Measurements from ENCODE around the gene TMEM94. TPM values are rescaled to one million over a fixed set of nuclear protein-coding genes. Genes with fewer than 3 reads are reported as not detected.

The TMEM94 gene
- total RNA-seq, 4 donors from 2014 or later: 31.0 to 50.3 (median 42.8) TPM

DNA sequence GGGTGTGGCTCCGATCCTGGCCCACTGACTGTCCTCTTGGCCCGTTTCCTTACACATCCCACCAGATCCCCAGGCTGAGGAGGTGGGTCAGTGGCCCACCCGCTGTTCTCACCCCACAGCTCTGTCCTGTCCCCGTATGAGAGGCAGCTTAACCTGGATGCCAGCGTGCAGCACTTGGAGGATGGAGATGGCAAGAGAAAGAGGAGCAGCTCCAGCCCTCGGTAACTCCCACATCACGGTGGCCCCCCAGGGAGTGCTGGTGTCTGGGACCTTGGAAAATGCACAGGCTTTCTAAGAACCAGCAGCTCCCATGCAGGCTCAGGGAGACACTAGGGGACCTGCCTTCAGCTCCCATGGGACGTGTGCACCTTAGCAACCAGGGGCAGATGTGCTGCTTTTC is 64.9 kb downstream of the TMEM94 start:
- WGBS, 2 donors (ENCODE audit: low coverage in 1 of 2): 80% methylated on average over 1 of the region's 8 CpGs; no CpG with 5 or more reads in 1 of the 2 donors
- Histone ChIP-seq H3K4me1 (peaks cover 0 to 39% (median 13%) of the 10 kb centered on the region in 3 donors), H3K4me3 (no peak overlapping the region), H3K36me3 (peaks cover 0 to 36% of the 10 kb centered on the region in 2 donors), H3K27ac (no peak overlapping the region), H3K27me3 (no peaks in the 10 kb centered on the region), H3K9me3 (no peaks in the 10 kb centered on the region)
- TF ChIP-seq EP300 (IDR thresholded peaks at IDR 0.05): no peak
- no peak for TF ChIP-seq POLR2A (IDR thresholded peaks at IDR 0.05)
- ATAC-seq: no peak

DNA sequence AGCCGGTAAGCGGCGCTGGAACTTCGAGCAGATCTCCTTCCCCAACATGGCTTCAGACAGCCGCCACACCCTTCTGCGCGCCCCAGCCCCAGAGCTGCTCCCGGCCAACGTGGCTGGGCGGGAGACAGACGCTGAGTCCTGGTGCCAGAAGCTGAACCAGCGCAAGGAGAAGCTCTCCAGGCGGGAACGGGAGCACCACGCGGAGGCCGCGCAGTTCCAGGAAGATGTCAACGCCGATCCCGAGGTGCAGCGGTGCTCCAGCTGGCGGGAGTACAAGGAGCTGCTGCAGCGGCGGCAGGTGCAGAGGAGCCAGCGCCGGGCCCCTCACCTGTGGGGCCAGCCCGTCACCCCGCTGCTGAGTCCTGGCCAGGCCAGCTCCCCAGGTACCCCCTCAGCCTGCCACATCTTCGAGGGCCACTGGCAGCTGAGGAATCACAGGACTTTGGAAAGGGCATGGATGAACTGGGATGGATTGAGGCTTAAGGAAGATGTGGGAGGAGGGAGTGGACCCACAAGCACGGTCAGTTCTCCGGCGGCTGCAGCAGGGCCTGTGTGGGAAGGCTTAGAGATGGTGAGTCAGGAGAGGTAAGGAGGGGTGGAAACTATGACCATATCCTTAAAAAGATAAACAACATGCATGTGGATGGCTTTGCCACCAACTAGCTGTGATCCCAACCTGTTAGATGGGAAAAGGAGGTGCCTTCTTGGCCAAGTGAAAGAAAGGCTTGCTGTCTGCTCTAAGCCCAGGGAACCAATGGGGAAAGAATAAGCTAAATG is 65.7 kb downstream of the TMEM94 start:
- Histone ChIP-seq H3K36me3 (peaks cover 0 to 36% of the 10 kb centered on the region in 2 donors), H3K27ac (no peak overlapping the region), H3K9me3 (no peaks in the 10 kb centered on the region), H3K27me3 (no peaks in the 10 kb centered on the region), H3K4me3 (no peak overlapping the region), H3K4me1 (peaks cover 0 to 39% (median 13%) of the 10 kb centered on the region in 3 donors)
- TF ChIP-seq POLR2AphosphoS5 (IDR thresholded peaks at IDR 0.05): no peak
- no peak for TF ChIP-seq EP300 (IDR thresholded peaks at IDR 0.05)
- TF ChIP-seq POLR2A (IDR thresholded peaks at IDR 0.05): no peak
- TF ChIP-seq, protein P1, sequence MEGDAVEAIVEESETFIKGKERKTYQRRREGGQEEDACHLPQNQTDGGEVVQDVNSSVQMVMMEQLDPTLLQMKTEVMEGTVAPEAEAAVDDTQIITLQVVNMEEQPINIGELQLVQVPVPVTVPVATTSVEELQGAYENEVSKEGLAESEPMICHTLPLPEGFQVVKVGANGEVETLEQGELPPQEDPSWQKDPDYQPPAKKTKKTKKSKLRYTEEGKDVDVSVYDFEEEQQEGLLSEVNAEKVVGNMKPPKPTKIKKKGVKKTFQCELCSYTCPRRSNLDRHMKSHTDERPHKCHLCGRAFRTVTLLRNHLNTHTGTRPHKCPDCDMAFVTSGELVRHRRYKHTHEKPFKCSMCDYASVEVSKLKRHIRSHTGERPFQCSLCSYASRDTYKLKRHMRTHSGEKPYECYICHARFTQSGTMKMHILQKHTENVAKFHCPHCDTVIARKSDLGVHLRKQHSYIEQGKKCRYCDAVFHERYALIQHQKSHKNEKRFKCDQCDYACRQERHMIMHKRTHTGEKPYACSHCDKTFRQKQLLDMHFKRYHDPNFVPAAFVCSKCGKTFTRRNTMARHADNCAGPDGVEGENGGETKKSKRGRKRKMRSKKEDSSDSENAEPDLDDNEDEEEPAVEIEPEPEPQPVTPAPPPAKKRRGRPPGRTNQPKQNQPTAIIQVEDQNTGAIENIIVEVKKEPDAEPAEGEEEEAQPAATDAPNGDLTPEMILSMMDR (IDR thresholded peaks at IDR 0.05): no peak
- WGBS, 2 donors (ENCODE audit: low coverage in 1 of 2): 63% methylated on average over 3 of the region's 33 CpGs; no CpG with 5 or more reads in 1 of the 2 donors
- no peak for ATAC-seq

DNA sequence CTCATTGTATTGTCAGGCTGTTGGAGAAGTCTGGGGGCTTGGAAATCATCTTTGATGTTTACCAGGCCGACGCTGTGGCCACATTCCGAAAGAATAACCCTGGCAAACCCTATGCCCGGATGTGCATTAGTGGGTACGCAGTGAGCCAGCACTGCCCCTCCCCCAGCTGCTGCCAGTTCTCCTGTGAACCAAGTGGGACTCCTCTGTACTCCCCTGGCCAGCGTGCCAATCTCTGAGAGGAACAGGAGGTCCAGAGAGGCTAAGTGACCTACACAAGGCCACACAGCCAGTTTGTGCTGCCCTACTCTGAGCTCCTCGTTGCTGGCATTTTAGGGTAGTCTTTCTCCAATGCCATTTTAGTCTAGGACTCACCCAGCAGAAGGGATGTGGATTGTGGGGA is 67.2 kb downstream of the TMEM94 start:
- H3K27me3 ChIP-seq: no peaks in the 10 kb centered on the region
- WGBS, 2 donors (ENCODE audit: low coverage in 1 of 2): 89% methylated on average over 6 of the region's 7 CpGs; no CpG with 5 or more reads in 1 of the 2 donors
- H3K9me3 ChIP-seq: no peaks in the 10 kb centered on the region
- ATAC-seq: no peak
- H3K27ac ChIP-seq: no peak overlapping the region
- no peak overlapping the region for H3K4me3 ChIP-seq
- TF ChIP-seq POLR2A (IDR thresholded peaks at IDR 0.05) (no peak), EP300 (IDR thresholded peaks at IDR 0.05) (no peak), POLR2AphosphoS5 (IDR thresholded peaks at IDR 0.05) (no peak)
- TF ChIP-seq, protein P1 (IDR thresholded peaks at IDR 0.05): no peak
- H3K4me1 ChIP-seq: peaks cover 0 to 26% (median 7%) of the 10 kb centered on the region in 3 donors
- H3K36me3 ChIP-seq: peaks cover 0 to 36% of the 10 kb centered on the region in 2 donors

DNA sequence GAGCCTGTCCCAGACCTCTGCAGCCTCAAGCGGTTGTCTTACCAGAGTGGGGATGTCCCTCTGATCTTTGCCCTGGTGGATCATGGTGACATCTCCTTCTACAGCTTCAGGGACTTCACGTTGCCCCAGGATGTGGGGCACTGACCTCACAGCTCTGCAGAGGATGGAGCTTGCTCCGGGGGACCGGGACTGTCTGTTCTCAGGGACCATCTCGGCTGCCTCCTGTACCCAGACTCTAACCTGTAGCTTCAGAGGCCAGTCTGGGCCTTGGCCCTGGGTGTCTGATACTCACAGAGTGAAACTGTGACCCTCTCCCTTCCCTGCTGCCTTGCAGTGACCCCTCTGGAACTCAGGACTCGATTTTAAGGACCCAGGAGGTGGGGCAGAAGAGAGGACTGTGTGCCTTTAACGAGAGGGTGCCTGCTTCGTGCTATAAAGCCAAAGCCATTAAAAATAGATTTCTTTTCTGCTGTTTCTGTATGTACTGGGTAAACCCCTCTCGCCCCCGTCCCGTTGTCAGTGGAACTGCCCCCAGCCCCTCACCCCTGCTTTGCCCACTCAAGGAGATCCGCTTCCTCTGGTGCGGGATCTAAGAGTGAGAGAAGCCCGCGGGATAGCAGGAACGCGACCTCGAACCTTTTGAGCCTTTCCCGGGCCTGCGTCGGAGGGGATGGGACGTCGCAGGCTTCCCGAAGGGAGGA is 68.0 kb downstream of the TMEM94 start:
- 0 to 21% methylated on average over 2 to 3 of the region's 24 CpGs for WGBS, 2 donors (ENCODE audit: low coverage in 1 of 2)
- TF ChIP-seq, protein P1 (IDR thresholded peaks at IDR 0.05): no peak
- TF ChIP-seq EP300 (IDR thresholded peaks at IDR 0.05): no peak
- no peak for TF ChIP-seq POLR2AphosphoS5 (IDR thresholded peaks at IDR 0.05)
- TF ChIP-seq POLR2A (IDR thresholded peaks at IDR 0.05): no peak
- Histone ChIP-seq H3K36me3 (peaks cover 0 to 29% of the 10 kb centered on the region in 2 donors), H3K9me3 (no peaks in the 10 kb centered on the region), H3K4me1 (peaks cover 0 to 26% (median 7%) of the 10 kb centered on the region in 3 donors), H3K27ac (peak overlapping the region in 3 of 4 donors; percentile 70 to 82 (median 79)), H3K27me3 (no peaks in the 10 kb centered on the region), H3K4me3 (peak overlapping the region; percentile 54 to 76)
- no peak for ATAC-seq

DNA sequence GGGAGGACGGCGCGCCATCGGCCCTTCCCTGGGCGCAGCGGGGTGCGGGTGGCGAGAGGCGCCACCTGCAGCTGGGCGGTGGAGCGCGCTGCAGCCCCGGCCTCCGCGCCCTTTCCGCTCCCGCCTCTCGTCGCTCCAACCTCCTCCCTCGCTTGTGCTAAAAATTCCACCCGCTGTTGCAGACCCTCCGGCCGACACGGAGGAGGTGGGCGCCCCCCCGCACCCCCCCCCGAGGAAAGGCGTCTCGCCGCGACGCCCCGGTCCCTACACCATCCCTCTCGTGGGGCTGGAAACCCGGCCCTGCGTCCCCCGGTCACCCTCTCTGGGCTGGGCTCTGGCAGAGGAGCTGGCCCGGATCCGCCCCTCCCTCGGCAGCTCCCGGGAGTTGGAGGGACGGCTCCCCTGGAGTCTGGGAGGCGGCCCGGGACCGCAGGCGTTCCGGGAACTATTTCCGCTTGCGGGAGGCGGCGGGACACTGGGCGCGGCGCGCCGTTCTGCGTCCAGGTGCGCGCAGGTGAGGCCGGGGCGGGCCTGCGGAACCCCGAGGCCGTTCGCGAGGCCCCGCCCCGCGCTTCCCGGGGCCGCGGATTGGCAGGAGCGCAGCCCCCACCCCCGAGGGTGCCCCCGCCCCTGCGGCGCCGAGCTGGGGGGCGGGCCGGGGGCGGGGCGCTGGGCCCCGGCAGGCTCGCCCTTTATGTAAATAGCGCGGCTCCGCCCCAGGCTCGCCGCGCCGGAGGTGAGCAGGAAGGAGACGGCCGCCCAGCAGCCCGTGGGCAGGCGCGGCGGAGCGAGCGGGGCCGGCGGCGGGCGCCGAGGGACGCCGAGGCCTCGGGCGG is 68.8 kb downstream of the TMEM94 start, which contains the start of gene LLGL2:
LLGL2 (plus strand) TSS at position 728 of the 836 bp plus-strand sequence. CDS start 17,730 bp downstream, outside the sequence.
- Histone ChIP-seq H3K36me3 (peaks cover 0 to 22% of the 10 kb centered on the region in 2 donors), H3K27me3 (no peaks in the 10 kb centered on the region), H3K4me3 (peak within 1 kb of the TSS; percentile 54 to 76), H3K27ac (peak within 1 kb of the TSS in 3 of 4 donors; percentile 70 to 82 (median 79)), H3K4me1 (peaks cover 0 to 26% (median 7%) of the 10 kb centered on the region in 3 donors), H3K9me3 (no peaks in the 10 kb centered on the region)
- 20% methylated on average over 2 of the region's 108 CpGs; no CpG with 5 or more reads in 1 of the 2 donors for WGBS, 2 donors (ENCODE audit: low coverage in 1 of 2)
- TF ChIP-seq EP300 (IDR thresholded peaks at IDR 0.05): no peak
- TF ChIP-seq, protein P1 (IDR thresholded peaks at IDR 0.05): peak in 3 of 4 experiments; percentile 38 to 74 (median 41)
- ATAC-seq: peak; percentile 87

Data from gastroesophageal sphincter (tissue), 4 donors.